Measurements from ENCODE around the gene UBE2I. TPM values are rescaled to one million over a fixed set of nuclear protein-coding genes. Genes with fewer than 3 reads are reported as not detected.
A peak's percentile ranks its signal among the peaks of the same experiment; 100 is the strongest.

The UBE2I gene
- total RNA-seq, 1 experiment from 2014 or later, result 53.7 TPM

GRCh38 chr16:1335211-1335971 is 26.0 kb downstream of the UBE2I start:
- Histone ChIP-seq H3K4me3 (ENCODE audit: low read length) (no peak overlapping the region), H3K9me3 (ENCODE audit: low read length) (peaks cover 1% of the 10 kb centered on the region; the same call in 1 of the 2 replicates), H4K20me1 (ENCODE audit: insufficient read depth, low read depth, low read length) (no peaks in the 10 kb centered on the region; the same call in 1 of the 2 replicates), H3K4me1 (ENCODE audit: low read length) (peaks cover 8% of the 10 kb centered on the region; the same call in 1 of the 2 replicates), H2AFZ (ENCODE audit: low read length) (no peak overlapping the region), H3K9ac (ENCODE audit: low read length) (no peak overlapping the region), H3K36me3 (ENCODE audit: insufficient read depth, low read length) (no peaks in the 10 kb centered on the region), H3K27me3 (ENCODE audit: low read length) (no peaks in the 10 kb centered on the region), H3K9me2 (replicated peaks; ENCODE audit: insufficient read depth, low read length) (no peaks in the 10 kb centered on the region), H3K4me2 (ENCODE audit: low read depth, low read length, poor library complexity, severe bottlenecking) (no peak overlapping the region), H3K27ac (ENCODE audit: low read length) (no peak overlapping the region), H3K79me2 (ENCODE audit: low read length) (no peaks in the 10 kb centered on the region)
- no peak for DNase-seq

- H3K9ac ChIP-seq (ENCODE audit: low read length), result no peak overlapping the region
- H3K4me3 ChIP-seq (ENCODE audit: low read length), result no peak overlapping the region
- H2AFZ ChIP-seq (ENCODE audit: low read length), result no peak overlapping the region
- H3K79me2 ChIP-seq (ENCODE audit: low read length), result no peaks in the 10 kb centered on the region
- no peaks in the 10 kb centered on the region; the same call in 1 of the 2 replicates for H4K20me1 ChIP-seq (ENCODE audit: insufficient read depth, low read depth, low read length)
- no peaks in the 10 kb centered on the region for H3K9me3 ChIP-seq (ENCODE audit: low read length)
- no peaks in the 10 kb centered on the region for H3K9me2 ChIP-seq (replicated peaks; ENCODE audit: insufficient read depth, low read length)
- peaks cover 8% of the 10 kb centered on the region; the same call in 1 of the 2 replicates for H3K4me1 ChIP-seq (ENCODE audit: low read length)
- no peak overlapping the region for H3K4me2 ChIP-seq (ENCODE audit: low read depth, low read length, poor library complexity, severe bottlenecking)
- peak; percentile 65 for DNase-seq
- H3K27me3 ChIP-seq (ENCODE audit: low read length), result no peaks in the 10 kb centered on the region
- H3K36me3 ChIP-seq (ENCODE audit: insufficient read depth, low read length), result no peaks in the 10 kb centered on the region
- no peak overlapping the region for H3K27ac ChIP-seq (ENCODE audit: low read length)
Measured at GRCh38 chr16:1335996-1336395, 26.6 kb downstream of the UBE2I start.

GRCh38 chr16:1336619-1337018 is 27.2 kb downstream of the UBE2I start:
- H3K9me2 ChIP-seq (replicated peaks; ENCODE audit: insufficient read depth, low read length), result no peaks in the 10 kb centered on the region
- peaks cover 8% of the 10 kb centered on the region; the same call in 1 of the 2 replicates for H3K4me1 ChIP-seq (ENCODE audit: low read length)
- H3K9ac ChIP-seq (ENCODE audit: low read length), result no peak overlapping the region

GRCh38 chr16:1337486-1337885 is 28.1 kb downstream of the UBE2I start:
- Histone ChIP-seq H3K27me3 (ENCODE audit: low read length) (no peaks in the 10 kb centered on the region), H3K36me3 (ENCODE audit: insufficient read depth, low read length) (no peaks in the 10 kb centered on the region), H3K9ac (ENCODE audit: low read length) (no peak overlapping the region), H4K20me1 (ENCODE audit: insufficient read depth, low read depth, low read length) (peaks cover 5% of the 10 kb centered on the region; the same call in 1 of the 2 replicates), H3K9me2 (replicated peaks; ENCODE audit: insufficient read depth, low read length) (no peaks in the 10 kb centered on the region), H3K79me2 (ENCODE audit: low read length) (no peaks in the 10 kb centered on the region), H3K27ac (ENCODE audit: low read length) (no peak overlapping the region), H3K4me1 (ENCODE audit: low read length) (peaks cover 11% of the 10 kb centered on the region), H3K4me2 (ENCODE audit: low read depth, low read length, poor library complexity, severe bottlenecking) (no peak overlapping the region), H2AFZ (ENCODE audit: low read length) (no peak overlapping the region), H3K4me3 (ENCODE audit: low read length) (no peak overlapping the region), H3K9me3 (ENCODE audit: low read length) (no peaks in the 10 kb centered on the region)
- DNase-seq, result no peak

More at GRCh38 chr16:1336619-1337018, 27.2 kb downstream of the UBE2I start:
- H4K20me1 ChIP-seq (ENCODE audit: insufficient read depth, low read depth, low read length), result no peaks in the 10 kb centered on the region; the same call in 1 of the 2 replicates
- no peak overlapping the region for H2AFZ ChIP-seq (ENCODE audit: low read length)
- no peak overlapping the region for H3K4me3 ChIP-seq (ENCODE audit: low read length)
- no peaks in the 10 kb centered on the region for H3K27me3 ChIP-seq (ENCODE audit: low read length)
- DNase-seq, result no peak
- no peaks in the 10 kb centered on the region for H3K79me2 ChIP-seq (ENCODE audit: low read length)
- no peak overlapping the region for H3K4me2 ChIP-seq (ENCODE audit: low read depth, low read length, poor library complexity, severe bottlenecking)
- H3K9me3 ChIP-seq (ENCODE audit: low read length), result no peaks in the 10 kb centered on the region
- H3K36me3 ChIP-seq (ENCODE audit: insufficient read depth, low read length), result no peaks in the 10 kb centered on the region
- H3K27ac ChIP-seq (ENCODE audit: low read length), result no peak overlapping the region

GRCh38 chr16:1338119-1338730 is 28.8 kb downstream of the UBE2I start:
- Histone ChIP-seq H3K4me1 (ENCODE audit: low read length) (peaks cover 15% of the 10 kb centered on the region), H3K79me2 (ENCODE audit: low read length) (no peaks in the 10 kb centered on the region)

GRCh38 chr16:1338855-1339675 is 29.6 kb downstream of the UBE2I start:
- H3K9me2 ChIP-seq (replicated peaks; ENCODE audit: insufficient read depth, low read length), result no peaks in the 10 kb centered on the region
- no peak overlapping the region for H3K27ac ChIP-seq (ENCODE audit: low read length)
- H3K4me2 ChIP-seq (ENCODE audit: low read depth, low read length, poor library complexity, severe bottlenecking), result no peak overlapping the region
- H3K9me3 ChIP-seq (ENCODE audit: low read length), result no peaks in the 10 kb centered on the region
- no peaks in the 10 kb centered on the region for H3K27me3 ChIP-seq (ENCODE audit: low read length)
- no peak overlapping the region for H3K4me3 ChIP-seq (ENCODE audit: low read length)
- H3K36me3 ChIP-seq (ENCODE audit: insufficient read depth, low read length), result no peaks in the 10 kb centered on the region
- H2AFZ ChIP-seq (ENCODE audit: low read length), result no peak overlapping the region
- H3K4me1 ChIP-seq (ENCODE audit: low read length), result peaks cover 21% of the 10 kb centered on the region
- DNase-seq, result no peak
- no peak overlapping the region for H3K9ac ChIP-seq (ENCODE audit: low read length)
- no peaks in the 10 kb centered on the region for H3K79me2 ChIP-seq (ENCODE audit: low read length)
- H4K20me1 ChIP-seq (ENCODE audit: insufficient read depth, low read depth, low read length), result peaks cover 14% of the 10 kb centered on the region; the same call in 1 of the 2 replicates

More at GRCh38 chr16:1338119-1338730, 28.8 kb downstream of the UBE2I start:
- Histone ChIP-seq H3K4me3 (ENCODE audit: low read length) (no peak overlapping the region), H3K9me2 (replicated peaks; ENCODE audit: insufficient read depth, low read length) (no peaks in the 10 kb centered on the region), H3K9me3 (ENCODE audit: low read length) (no peaks in the 10 kb centered on the region), H2AFZ (ENCODE audit: low read length) (no peak overlapping the region), H3K4me2 (ENCODE audit: low read depth, low read length, poor library complexity, severe bottlenecking) (no peak overlapping the region), H3K27ac (ENCODE audit: low read length) (no peak overlapping the region), H3K36me3 (ENCODE audit: insufficient read depth, low read length) (no peaks in the 10 kb centered on the region), H3K9ac (ENCODE audit: low read length) (no peak overlapping the region), H4K20me1 (ENCODE audit: insufficient read depth, low read depth, low read length) (peaks cover 8% of the 10 kb centered on the region; the same call in 1 of the 2 replicates), H3K27me3 (ENCODE audit: low read length) (no peaks in the 10 kb centered on the region)
- DNase-seq, result peak; percentile 67

GRCh38 chr16:1340730-1341494 is 31.5 kb downstream of the UBE2I start:
- Histone ChIP-seq H3K9me2 (replicated peaks; ENCODE audit: insufficient read depth, low read length) (no peaks in the 10 kb centered on the region), H2AFZ (ENCODE audit: low read length) (no peak overlapping the region), H3K4me3 (ENCODE audit: low read length) (no peak overlapping the region), H3K27me3 (ENCODE audit: low read length) (no peaks in the 10 kb centered on the region), H3K27ac (ENCODE audit: low read length) (no peak overlapping the region), H3K79me2 (ENCODE audit: low read length) (no peaks in the 10 kb centered on the region), H3K4me1 (ENCODE audit: low read length) (peaks cover 16% of the 10 kb centered on the region), H3K4me2 (ENCODE audit: low read depth, low read length, poor library complexity, severe bottlenecking) (no peak overlapping the region), H4K20me1 (ENCODE audit: insufficient read depth, low read depth, low read length) (peaks cover 14% of the 10 kb centered on the region; the same call in 1 of the 2 replicates), H3K36me3 (ENCODE audit: insufficient read depth, low read length) (no peaks in the 10 kb centered on the region), H3K9ac (ENCODE audit: low read length) (no peak overlapping the region), H3K9me3 (ENCODE audit: low read length) (no peaks in the 10 kb centered on the region)
- no peak for DNase-seq
